Hematopoietic multipotent progenitor cell treated with erythropoietin and hydrocortisone succinate and interleukin-3 and kit ligand, for 6 days (in vitro differentiated cells): ENCODE results near the gene LEPR.

Experiments
- DNase-seq: peaks from one replicate; pipeline ENCODE4 v3.0.0-alpha.2; 2015

The LEPR gene

DNA sequence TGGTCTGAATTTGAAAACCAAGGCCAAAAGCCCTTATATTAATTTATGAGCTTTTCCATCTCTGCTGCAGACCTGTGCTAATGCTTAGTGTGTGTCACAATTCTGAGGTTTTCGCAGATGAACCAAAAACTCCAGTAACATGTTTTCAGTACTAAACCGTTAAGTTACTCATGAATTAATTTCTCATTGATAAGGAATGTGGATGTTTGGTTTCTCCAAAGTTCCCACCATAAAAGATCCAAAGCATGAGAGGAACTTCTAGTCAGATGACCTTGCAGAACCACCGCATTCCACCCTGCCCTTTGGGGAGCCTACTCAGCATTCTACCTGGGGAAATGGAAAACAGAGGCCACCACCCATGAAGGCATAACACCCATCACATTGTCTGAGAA lies 7.5 kb upstream of the LEPR start:
- DNase-seq = no peak

DNA sequence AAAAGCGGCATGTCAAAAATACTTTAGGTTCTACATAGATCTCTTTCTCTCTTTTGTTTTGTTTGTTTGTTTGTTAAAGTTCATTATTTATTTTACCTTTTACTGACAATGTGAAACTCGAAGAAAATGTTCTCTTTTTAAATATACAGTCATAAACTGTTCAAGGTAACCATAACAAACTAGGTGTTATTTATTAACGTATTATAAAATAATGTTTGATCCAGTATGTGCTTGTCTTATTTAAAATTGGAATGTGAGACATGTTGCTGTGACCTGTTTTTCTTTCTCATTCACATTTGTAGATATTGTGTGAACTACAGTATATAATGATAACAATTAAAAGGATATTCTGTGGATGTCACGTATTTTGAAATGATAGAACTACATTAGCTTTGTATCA lies 5.9 kb upstream of the LEPR start:
- no peak for DNase-seq

DNA sequence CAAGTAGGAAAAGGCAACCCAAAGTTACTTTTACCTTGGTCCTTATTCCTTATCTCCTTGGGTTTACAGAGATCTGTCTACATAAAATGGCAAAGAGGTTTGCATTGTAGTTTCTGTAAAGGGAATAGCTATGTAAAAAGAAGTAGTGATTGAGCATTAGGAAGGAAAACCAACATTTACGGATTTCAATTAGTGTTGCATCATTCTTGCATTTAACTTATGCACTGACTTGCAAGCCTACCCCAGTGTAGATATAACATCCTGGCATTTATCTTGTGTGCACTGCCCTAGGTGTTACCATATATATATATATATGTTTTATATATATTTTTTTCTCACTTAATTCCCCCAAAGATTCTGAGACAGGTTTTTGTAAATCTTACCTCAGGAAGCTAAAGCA lies 3.7 kb upstream of the LEPR start:
- no peak for DNase-seq

DNA sequence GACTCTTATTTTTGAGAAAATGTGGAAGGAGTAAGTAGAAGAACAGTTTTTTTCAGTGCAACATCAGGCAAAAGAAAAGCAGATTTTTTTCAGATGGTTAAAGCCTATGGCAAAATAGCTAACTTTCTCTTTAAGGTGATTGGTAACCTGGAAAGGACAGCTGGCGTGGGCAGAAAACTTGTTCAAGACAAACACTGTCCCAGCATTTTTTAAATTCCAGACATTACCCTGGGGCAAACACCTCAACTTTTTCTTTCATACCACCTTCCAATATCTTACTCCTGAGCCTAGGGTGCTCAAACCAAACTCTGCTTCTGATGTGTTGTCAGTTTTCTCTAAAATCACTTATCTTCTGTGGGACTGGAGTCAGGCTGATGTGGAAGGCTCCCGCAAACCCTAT lies 2.7 kb upstream of the LEPR start:
- no peak for DNase-seq

DNA sequence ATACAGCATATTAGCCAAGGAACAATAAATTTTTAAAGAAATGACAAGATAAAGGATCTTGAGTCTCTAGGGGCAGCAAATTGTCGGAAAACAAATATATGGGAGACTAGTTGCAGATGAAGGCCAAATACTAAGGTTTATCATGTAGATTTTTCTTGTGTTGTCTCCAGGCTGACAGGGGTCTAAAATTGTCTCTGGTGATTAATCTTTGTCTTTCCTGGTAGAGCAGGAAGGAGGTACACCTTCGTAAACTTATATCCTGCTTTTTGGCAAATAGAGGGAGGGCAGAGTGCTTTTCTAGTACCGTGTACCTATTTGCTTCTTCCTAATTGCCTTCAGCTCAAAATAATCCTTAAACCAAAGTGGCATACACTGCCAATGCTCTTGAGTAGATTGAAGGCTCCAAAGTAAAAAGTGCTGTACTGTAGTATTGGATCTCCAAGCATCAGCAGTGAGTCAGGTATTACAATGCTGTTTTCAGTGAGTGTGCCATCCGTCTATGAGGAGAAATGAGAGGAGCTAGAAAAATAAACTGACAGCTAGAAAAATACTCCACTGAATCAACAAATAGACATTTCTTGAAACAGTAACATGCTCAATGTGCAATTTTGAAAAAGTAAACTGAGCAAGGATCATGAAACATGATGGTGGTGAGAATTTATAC lies 1.8 kb upstream of the LEPR start:
- no peak for DNase-seq

DNA sequence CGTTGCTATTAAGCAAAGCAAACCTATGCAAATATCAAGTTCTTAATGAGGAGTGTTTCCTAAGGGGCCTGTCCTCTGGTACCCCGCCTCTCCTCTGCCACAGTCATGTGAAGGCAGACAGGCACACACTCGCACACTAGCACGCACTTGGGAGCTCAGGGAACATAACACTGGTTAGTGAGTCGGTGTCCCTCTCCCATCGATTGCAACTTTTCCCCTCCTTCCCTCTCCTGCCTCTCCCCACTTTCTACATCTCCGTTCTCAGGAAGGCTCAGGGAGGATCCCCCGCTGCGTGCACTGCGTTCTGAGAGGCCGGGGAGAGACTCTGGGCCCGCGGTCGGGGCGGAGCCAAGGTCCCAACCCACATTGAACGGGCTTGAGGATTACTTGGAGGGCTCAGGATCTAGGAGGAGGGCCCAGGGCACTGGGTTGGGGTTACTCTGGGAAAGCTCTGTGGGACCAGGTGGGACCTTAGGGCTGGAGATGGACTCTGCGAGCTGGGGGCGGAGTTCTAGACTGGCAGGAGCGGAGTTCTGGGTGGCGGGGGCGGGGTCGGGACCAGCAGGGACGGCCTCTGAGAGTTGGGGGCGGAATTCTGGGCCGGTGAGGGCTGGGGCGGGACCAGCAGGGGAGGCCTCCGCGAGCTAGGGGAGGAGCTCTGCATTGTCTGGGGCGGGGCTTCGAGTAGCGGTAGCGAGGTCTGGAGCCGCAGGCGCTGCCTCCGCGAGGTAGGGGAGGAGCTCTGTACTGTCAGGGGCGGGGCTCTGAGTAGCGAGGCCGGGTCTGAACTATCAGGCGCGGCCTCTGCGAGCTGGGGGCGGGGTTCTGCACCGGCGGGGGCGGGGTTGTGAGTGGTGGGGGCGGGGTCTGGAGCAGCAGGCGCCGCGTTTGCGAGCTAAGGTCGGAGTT lies 533 bp upstream of the LEPR start:
- DNase-seq = peak; percentile 99

DNA sequence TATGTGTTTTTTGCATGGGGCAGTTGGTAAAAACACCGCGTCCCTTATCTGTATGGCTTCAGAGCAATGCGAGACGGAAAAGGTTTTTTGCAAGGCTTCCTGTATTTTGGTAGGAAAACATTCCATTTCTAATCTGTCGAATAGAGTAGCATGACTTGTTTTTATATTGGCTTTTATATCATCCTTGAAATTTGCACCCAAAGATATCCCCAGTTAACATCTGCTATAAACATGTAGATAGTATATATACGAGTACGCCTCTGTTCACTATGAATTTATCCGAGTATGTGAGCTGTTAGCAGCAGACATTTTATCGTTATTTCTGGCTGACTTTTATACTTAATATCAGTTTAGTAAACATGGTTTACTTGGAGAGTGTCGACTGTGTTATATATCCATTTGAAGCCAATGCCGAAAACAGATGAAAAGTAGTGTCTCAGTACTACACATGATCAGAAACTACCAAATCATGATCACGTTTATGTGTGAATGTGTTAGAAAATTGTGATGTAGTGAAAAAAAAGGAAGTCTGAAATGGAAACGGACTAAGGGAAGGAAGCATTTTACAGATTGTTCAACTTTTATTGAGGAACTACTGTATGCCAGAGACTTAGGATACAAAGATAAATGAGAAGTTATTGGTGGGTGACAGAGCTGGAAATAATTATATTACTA lies 1.0 kb downstream of the LEPR start:
- peak; percentile 77 for DNase-seq

DNA sequence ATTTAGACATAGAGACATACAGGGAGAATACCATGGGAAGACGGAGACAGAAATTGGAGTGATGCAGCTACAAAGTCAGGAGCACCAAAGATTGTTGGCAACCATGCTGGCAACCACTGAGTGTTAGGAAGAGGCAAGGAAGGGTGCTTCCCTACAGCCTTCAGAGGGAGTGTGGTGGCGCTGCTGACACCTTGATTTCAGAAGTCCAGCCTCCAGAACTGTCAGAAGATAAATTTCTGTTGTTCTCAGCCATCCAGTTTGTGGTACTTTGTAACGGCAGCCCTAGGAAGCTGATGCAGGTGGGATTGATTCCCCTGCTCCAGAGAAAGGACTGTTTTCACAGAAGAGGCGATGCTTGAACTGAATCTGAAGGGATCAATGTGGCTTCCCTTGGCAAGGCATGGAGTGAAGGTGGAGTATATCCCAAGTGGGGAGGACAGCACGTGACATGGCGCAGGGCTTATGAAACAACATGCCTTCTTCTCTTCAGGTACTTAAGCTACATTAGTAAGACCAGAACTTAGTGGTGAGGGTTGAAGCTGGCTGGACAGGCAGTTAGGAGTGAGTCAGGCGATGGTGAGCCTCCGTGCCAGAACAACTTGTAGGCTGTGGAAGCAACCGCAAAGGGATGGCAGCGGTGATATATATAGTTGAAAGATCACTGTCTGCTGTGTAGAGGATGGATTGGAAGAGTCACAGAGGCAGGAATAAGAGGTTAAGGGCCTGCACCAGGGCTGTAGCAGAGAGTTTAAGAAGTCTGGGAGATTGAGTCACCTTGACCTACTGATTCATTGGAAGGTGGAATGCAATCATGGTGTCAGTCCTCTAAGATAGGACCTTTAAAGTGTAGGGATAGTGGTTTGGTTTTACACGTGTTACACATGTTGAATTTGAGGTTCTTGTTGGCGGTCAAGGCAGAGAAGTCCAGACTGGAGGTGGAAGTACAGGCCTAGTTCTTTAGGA lies 2.1 kb downstream of the LEPR start:
- DNase-seq = peak; percentile 68

DNA sequence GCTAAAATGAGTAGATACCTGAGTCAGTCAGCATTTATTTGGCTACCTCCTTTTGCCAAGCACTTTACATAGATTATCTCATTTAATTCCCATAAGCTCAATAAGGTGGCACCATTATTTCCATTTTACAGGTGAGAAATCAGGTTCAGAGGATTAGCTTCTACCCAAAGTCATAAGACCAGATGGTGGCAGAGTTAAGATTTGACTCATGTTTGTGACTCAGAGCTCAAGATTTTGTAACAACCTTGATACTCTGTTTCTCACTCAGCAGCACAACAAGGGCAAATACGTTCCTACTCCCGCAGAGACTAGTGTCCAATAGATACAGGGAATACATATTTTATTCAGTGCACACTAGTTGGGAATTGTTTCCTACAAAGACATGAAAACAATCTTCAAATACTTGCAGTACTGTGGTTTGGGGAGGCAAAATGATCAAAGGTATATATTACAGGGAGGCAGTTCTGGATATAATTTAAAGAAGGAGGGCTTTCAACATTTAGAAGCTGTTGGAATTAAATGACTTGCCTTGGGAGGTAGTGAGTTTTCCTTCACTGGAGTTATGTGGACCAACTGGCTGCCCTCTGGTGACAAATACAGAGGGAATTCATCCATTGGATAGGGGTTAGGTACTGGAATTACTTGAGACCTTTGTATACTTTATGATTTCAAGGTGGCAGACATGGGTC lies 3.6 kb downstream of the LEPR start:
- DNase-seq = peak; percentile 54

DNA sequence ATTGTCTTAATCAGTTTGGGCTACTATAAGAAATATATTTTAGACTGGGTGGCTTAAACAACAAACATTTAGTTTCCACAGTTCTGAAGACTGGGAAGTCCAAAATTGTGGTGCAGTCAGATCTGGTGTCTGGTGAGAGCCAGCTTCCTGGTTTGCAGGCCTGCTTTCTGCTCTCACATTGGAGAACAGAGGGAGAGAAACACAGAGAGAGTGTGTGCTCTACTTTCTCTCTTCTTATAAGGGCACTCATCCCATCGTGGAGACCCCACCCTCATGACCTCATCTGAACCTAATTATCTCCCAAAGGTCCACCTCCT lies 4.1 kb downstream of the LEPR start:
- no peak for DNase-seq

DNA sequence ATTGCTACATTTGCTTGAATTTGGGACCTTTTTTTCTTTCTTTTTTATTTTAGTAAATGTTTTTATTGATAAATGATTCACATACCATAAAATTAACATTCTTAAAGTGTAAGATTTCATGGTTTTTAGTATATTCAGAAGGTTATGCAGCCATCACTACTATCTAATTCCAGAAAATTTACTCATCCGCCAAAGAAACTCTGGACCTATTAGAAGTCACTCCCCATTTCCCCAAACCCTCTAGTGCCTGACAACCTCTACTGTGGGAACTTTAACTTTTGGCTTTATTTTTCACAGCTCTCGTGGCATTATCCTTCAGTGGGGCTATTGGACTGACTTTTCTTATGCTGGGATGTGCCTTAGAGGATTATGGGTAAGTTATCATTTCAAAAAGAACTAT lies 4.5 kb downstream of the LEPR start:
- DNase-seq = no peak

DNA sequence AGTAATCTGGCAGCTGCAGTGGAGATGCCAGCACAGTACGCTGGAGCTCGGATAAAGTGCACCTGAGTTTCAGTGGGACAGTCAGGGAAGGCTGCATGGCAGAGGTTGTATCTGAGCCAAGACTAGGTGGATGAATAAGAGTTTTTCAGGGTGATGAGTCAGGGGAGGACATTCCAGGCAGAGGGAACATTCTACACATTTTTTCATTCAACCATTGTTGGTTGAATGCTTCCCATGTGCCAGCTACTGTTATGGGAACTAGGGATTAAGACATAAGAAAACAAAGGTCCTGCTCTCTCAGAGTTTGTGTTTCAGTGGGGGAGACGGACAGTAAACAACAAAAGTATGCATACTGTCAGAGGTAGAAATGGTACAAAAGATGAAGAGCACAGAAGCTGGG lies 5.2 kb downstream of the LEPR start:
- no peak for DNase-seq

DNA sequence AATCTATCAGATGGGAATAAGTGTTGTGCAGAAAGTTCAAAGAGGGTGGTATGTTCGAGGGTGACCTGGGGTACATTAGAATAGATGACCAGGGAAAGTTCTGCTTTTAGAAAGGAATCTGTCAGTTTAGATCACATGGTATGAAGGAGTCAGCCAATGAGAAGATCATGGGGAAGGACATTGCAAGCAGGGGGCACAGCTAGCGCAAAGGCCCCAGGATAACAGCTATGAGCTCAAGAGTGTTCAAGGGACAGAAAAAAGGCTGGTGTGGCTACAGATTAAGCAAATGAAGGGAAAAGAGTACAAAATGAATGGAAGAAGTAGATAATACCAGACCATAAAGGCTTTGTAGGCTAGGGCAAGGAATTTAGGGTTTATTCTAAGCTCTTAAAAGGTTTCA lies 8.6 kb downstream of the LEPR start:
- no peak for DNase-seq

DNA sequence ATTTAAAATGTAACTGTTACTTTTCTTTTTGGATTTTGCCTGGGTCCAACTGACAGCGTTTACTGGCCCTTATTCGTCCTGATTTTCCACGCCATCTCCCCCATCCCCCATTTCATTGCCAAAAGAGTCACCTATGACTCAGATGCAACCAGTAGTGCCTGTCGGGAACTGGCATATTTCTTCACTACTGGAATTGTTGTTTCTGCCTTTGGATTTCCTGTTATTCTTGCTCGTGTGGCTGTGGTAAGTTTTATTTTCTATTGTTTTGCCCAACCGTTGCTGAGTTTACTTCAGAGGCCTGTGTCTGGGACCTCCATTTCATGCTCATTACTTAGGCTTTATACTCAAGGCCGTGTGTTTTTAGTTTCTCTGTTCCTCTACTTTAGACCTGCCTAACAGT lies 9.3 kb downstream of the LEPR start:
- DNase-seq = no peak

DNA sequence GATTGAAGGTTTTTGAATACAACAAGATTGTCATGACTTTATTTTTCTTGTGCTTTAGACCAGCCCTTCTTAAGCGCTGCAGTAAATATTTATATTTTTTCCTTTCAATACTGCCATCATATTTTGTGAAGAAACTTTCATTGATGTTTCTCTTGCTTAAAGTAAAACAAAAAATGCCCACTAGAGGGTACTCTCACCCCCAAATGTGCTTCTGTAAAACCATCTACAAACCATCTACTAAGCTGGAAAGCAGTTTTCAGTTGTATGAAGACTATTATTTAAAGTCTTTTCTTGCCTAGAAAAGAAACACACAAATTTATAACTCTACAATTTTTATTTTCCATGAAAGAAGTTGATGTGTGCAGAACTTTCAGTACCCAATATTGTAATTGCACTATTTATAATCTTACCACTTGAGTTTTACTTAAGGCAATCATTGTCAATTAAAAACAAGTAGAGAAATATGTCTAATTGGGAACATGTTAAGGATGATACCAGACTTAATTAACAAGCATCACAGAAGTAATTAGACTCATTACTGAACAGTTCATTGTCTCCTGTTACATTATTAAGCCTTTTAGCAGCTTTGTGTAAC lies 10.7 kb downstream of the LEPR start:
- peak; percentile 85 for DNase-seq

DNA sequence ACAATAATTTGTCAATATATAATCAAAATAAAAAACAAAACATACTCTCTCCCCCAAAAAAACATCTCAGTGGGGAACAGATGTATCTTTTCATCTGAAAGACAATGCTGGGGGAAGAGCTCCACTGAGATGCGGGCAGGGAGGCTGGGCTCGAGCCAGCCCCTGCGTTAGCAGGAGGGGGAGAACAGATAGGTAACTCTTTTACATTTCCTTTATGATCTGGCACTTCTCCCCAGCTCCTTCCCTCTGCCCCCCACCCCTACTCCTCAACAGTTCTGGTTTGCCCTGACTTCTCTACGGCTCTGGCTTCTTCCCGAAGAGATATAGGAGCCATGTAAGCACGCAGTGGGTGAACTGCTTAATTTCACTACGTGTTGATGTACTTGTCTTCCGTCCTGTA lies 12.4 kb downstream of the LEPR start:
- DNase-seq = no peak

DNA sequence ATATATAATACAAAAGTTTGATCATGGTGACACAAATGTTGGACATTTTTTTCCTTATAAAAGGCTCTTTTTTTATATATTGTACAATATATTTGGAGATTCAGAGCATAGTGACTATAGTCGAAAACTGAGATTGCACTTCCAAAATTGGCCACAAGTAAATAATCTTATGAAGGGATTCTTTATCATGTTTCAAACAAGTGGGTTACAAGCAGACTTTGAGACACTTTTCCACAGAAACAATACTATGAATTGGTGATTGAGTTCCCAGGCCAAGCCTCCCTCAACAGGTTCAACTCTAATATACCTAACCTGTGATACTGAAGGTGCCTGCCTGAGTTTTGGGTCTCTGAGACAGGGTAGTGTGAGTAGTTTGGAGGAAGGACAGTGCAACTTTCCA lies 13.8 kb downstream of the LEPR start:
- DNase-seq = no peak

DNA sequence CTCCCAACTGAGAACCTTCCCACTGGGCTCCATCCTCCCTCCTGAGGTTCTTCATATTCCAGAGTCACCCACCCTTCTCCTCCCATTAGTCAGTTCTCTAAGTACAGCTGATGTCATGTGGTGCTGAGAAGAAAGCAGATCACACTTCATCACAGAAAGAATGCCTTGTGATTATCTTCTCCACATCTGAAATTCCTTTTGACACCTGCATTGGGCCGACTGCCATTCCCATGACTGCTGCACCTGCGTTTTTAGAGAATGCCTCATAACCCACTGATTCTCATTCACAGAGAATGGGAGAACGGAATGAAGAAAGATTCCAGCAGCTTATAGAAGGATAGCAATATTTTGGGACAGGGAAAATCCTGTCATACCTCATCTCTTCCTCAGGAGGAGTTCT lies 14.3 kb downstream of the LEPR start:
- no peak for DNase-seq

DNA sequence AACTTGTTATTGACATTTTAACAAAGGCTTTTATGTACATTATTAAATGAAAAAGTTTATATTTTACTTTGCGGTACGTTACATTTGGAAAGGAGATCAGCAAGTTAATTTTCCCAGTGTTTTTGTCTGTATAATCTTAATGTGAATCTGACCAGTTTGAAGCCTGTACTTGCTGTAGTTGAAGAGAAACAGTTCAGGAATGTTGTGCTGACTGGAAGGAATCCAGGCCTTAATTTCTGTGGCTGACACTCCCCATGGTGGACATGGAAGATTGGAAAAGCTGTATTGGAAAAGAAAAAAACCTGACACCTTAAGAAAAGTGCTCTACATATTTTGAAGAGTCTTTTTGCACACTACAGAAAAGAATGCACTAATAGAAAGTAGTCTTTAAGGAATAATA lies 15.5 kb downstream of the LEPR start:
- no peak for DNase-seq

DNA sequence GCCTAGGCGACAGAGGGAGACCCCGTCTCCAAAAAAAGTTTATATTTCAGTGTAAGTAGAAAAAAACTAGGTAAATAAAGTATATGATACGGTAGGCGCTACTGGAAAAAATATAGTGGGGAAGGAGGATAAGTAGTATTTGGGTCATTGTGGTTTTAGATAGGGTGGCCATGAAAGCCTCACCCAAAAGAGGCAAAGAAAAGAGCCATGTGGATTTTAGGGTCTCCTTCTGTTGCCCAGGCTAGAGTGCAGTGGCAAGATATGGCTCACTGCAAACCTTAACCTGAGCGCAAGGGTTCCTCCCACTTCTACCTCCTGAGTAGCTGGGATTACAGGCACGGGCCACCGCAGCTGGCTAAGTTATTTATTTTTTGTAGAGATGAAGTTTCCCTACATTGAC lies 17.1 kb downstream of the LEPR start:
- DNase-seq = peak; percentile 89

DNA sequence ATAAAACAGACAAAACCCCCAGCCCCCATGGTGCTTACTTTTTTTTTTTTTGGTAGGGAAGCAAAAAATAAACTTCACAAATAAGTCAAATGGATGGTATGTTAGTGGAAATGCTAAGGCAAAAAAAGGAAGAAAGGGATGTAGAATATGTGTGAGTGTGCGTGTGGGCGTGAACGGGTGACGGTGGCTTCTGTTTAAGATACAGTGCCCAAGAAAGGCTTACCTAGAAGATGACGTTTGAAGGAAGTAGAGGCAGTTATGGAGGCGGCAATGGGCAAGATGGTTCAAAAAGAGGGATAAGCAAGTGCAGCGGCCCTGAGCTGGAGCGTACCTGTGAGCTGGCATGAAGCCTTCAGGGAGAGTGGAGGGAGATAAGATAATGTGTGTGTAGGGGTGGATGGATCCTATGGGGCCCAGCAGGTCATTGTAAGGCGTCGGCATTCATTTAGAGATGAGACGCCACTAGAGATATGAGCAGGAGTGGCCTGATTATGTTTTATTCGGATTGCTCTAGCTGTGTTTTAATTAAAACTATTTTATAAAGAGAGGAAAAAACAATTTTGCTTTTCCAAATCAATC lies 19.9 kb downstream of the LEPR start:
- no peak for DNase-seq

DNA sequence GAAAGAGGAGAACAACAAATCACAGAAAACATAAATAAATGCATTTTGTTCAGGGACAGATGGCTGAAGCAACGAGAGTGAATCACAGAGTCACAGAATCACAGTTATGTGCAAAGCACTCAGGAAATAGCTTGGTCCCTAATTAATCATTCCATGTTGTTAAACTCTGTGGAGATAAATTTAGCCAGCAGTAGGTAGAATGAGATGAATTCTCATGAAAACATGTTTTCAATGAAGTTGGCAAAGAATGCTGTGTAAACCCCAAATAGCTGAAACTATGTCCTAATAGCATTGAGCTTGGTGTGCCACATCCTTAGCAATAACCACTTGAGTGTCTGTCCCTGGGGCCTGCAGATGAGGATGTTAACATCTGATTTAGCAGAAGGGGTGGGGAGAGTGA lies 20.4 kb downstream of the LEPR start:
- no peak for DNase-seq
